ENCODE measurements around the gene WFDC10B.

WFDC10B gene

GRCh38 chr20:45745015-45745414 lies 40.2 kb upstream of the WFDC10B start:
- POLR2A ChIA-PET: no interaction called here
- H3K4me1 ChIP-seq (ENCODE audit: control insufficient read depth, insufficient read depth, low read length): no peaks in the 10 kb centered on the region
- no peaks in the 10 kb centered on the region for H3K9me3 ChIP-seq (ENCODE audit: control insufficient read depth, insufficient read depth, low read depth, low read length)

GRCh38 chr20:45742596-45742995 lies 37.8 kb upstream of the WFDC10B start:
- no peaks in the 10 kb centered on the region for H3K9me3 ChIP-seq (ENCODE audit: control insufficient read depth, insufficient read depth, low read depth, low read length)
- no peaks in the 10 kb centered on the region for H3K4me1 ChIP-seq (ENCODE audit: control insufficient read depth, insufficient read depth, low read length)
- CTCF ChIA-PET: interaction anchor here (0.7 to 1.1 kb wide), 2 partner anchors 28 to 100 kb away, joined by 3 to 5 read pairs; no protein-coding TSS in a partner anchor
- no peaks in the 10 kb centered on the region for H3K36me3 ChIP-seq (ENCODE audit: control insufficient read depth in 2 of 2, insufficient read depth in 1 of 2, low read length in 2 of 2)
- H3K4me3 ChIP-seq (ENCODE audit: low read depth, low read length): no peak overlapping the region
- POLR2A ChIA-PET: no interaction called here
- TF ChIP-seq, protein P1, sequence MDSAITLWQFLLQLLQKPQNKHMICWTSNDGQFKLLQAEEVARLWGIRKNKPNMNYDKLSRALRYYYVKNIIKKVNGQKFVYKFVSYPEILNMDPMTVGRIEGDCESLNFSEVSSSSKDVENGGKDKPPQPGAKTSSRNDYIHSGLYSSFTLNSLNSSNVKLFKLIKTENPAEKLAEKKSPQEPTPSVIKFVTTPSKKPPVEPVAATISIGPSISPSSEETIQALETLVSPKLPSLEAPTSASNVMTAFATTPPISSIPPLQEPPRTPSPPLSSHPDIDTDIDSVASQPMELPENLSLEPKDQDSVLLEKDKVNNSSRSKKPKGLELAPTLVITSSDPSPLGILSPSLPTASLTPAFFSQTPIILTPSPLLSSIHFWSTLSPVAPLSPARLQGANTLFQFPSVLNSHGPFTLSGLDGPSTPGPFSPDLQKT (IDR thresholded peaks at IDR 0.05; ENCODE audit: borderline replicate concordance, low read depth, low read length): no peak
- H3K27ac ChIP-seq (ENCODE audit: extremely low read depth, low read depth, low read length): no peak overlapping the region

More at GRCh38 chr20:45745015-45745414, 40.2 kb upstream of the WFDC10B start:
- H3K36me3 ChIP-seq (ENCODE audit: control insufficient read depth in 2 of 2, insufficient read depth in 1 of 2, low read length in 2 of 2): no peaks in the 10 kb centered on the region
- no peak overlapping the region for H3K4me3 ChIP-seq (ENCODE audit: low read depth, low read length)
- TF ChIP-seq ZNF155 (tag by site-specific recombination; IDR thresholded peaks at IDR 0.05) (no peak), ZSCAN30 (tag by site-specific recombination; IDR thresholded peaks at IDR 0.05) (no peak), PRDM4 (tag by site-specific recombination; IDR thresholded peaks at IDR 0.05) (no peak), ZSCAN18 (tag by site-specific recombination; IDR thresholded peaks at IDR 0.05) (no peak), ZEB2 (tag by site-specific recombination; IDR thresholded peaks at IDR 0.05) (no peak), ZNF654 (tag by site-specific recombination; IDR thresholded peaks at IDR 0.05; ENCODE audit: low read depth) (no peak)
- H3K27ac ChIP-seq (ENCODE audit: extremely low read depth, low read depth, low read length): no peak overlapping the region
- CTCF ChIA-PET: no interaction called here

DNA sequence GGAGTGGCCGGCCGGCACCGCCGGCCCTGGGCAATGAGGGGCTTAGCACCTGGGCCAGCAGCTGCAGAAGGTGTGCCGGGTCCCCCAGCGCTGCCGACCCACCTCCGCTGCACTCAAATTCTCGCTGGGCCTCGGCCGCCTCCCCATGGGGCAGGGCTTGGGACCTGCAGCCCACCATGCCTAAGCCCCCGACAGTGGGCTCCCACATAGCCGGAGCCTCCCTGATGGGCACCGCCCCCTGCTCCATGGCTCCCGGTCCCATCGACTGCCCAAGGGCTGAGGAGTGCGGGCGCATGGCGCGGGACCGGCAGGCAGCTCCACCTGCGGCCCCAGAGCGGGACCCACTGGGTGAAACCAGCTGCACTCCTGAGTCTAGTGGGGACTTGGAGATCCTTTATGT lies 31.2 kb upstream of the WFDC10B start:
- TF ChIP-seq ZNF610 (tag by site-specific recombination; IDR thresholded peaks at IDR 0.05; ENCODE audit: borderline replicate concordance) (no peak), ZNF518A (tag by site-specific recombination; conservative IDR thresholded peaks at IDR 0.05; ENCODE audit: low read depth) (no peak), ZBTB8A (tag by site-specific recombination; IDR thresholded peaks at IDR 0.05) (no peak), ZFP69B (tag by site-specific recombination; IDR thresholded peaks at IDR 0.05) (no peak), RBAK (tag by site-specific recombination; IDR thresholded peaks at IDR 0.05) (no peak), KLF7 (tag by site-specific recombination; IDR thresholded peaks at IDR 0.05; ENCODE audit: borderline replicate concordance) (no peak), ZNF660 (tag by site-specific recombination; IDR thresholded peaks at IDR 0.05) (no peak)
- TF ChIP-seq, protein P2, sequence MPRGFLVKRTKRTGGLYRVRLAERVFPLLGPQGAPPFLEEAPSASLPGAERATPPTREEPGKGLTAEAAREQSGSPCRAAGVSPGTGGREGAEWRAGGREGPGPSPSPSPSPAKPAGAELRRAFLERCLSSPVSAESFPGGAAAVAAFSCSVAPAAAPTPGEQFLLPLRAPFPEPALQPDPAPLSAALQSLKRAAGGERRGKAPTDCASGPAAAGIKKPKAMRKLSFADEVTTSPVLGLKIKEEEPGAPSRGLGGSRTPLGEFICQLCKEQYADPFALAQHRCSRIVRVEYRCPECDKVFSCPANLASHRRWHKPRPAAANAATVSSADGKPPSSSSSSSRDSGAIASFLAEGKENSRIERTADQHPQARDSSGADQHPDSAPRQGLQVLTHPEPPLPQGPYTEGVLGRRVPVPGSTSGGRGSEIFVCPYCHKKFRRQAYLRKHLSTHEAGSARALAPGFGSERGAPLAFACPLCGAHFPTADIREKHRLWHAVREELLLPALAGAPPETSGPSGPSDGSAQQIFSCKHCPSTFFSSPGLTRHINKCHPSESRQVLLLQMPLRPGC (tag by site-specific recombination; IDR thresholded peaks at IDR 0.05): no peak
- Histone ChIP-seq H3K36me3 (ENCODE audit: control insufficient read depth in 2 of 2, insufficient read depth in 1 of 2, low read length in 2 of 2) (no peaks in the 10 kb centered on the region), H3K27ac (ENCODE audit: extremely low read depth, low read depth, low read length) (no peak overlapping the region), H3K4me3 (ENCODE audit: low read depth, low read length) (no peak overlapping the region), H3K9me3 (ENCODE audit: control insufficient read depth, insufficient read depth, low read depth, low read length) (no peaks in the 10 kb centered on the region), H3K4me1 (ENCODE audit: control insufficient read depth, insufficient read depth, low read length) (no peaks in the 10 kb centered on the region)
- ChIA-PET POLR2A (no interaction called here), CTCF (no interaction called here)
